HG03469 (cell line): Measurements from ENCODE around the gene DST.
A peak's percentile ranks its signal among the peaks of the same experiment; 100 is the strongest.
"Not testable (repeated sequence)": the region's sequence is repeated elsewhere in the genome, so short reads cannot be mapped to it uniquely, and the experiment has no call there.

Experiments used
- ATAC-seq: cut with Tn5 transposase; IDR thresholded peaks from one replicate; pipeline ENCODE4 v1.9.1; 2021; ENCODE audit warnings: mild to moderate bottlenecking, moderate library complexity, moderate number of reproducible peaks; ENCODE audit not compliant: unreplicated experiment

DST gene

DNA sequence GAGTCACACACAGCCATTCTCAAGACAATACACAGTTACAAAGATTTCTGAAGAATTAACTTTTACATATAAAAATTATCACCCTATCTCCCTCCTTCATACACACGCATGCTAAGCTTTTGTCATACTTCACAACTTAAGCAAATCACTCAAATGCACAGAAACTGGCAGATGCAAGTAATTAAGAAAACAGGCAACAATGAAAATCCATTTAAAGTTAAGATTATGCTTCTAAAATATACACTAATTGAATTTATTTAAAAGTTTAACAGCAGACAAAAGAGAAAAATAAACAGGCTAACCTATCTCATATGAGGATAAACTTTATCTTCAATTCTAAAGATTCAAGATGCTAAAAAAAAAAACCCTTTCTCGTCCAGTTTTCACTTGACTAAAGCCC lies 68.4 kb downstream of the DST start:
- ATAC-seq = no peak

DNA sequence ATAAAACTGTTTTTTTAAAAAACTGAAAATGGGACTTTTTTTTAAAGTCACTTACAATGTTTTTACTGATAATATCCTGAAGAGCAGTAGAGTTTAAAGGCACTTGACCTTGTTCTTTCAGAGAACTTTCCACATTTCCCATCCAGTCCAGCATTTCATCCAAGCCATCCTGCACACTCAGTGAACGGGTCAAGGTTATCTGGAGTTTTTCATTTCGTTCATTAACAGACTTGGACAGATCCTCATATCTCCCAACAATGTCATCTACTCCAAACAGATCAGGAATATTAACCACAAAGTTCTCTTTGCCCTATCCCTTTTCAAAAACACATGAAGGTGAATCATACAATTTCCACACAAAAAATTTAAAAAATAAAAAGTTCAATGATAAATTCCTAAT lies 69.1 kb downstream of the DST start:
- ATAC-seq = no peak

- ATAC-seq = no peak
Measured at GRCh38 chr6:56572788-56573471, 69.8 kb downstream of the DST start.

DNA sequence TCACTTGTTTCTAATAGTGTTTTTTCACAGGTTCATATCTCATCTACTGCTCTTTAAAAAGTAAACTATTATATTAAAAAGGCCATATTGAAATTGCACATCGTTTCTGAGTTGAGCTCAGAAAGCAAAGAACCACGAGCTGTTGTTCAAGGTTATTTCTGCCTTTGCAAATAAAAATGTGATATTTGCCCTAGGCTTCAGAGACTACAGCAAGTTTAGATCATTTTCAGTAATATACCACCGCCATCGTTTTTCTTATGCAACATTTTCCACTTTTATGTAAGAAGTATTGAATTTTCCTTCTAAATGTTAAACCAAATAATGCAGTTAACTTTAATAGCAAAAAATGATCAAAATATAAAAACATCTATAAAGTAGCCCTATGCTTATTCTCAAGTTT lies 71.1 kb downstream of the DST start:
- ATAC-seq = no peak

DNA sequence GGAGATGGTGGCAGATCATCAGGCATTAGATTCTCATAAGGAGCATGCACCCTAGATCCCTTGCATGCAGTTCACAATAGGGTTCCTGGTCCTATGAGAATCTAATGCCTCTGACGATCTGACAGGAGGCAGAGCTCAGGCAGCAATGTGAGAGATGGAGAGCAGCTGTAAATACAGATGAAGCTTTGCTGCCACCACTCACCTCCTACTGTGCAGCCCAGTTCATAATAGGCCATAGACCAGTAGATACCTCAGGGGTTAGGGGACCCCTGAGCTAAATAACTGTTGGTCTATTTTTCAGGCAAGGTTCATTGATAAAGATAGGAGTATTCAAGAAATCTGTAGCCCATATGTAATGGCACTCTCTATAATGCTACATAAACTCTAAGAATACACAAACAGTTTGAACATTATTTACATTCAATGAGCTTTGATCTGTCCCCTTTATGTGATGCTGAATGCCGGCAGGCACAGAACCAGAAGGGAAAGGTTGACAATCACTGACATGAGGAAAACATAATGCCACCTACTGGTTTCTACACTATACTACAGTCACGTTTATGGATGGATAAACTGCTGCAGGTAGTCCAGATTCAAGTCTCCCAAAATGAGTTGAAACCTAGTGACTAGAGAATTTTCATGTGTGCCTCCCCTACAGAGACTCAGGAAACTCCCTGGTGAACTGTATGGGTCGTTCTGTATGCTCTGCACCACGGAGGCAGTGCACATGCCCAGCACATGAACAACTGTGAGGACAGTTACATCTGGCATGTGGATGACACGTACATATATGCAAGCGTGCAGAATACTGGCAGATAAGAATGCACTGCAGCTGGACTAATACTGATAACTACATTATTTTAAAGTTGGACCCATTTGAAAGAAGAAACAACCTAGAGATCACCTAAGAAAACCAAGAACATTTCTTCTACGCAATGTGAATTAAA lies 72.0 kb downstream of the DST start:
- ATAC-seq = peak; percentile 81

- ATAC-seq = no peak
Measured at GRCh38 chr6:56567501-56567900, 75.2 kb downstream of the DST start.

GRCh38 chr6:56562730-56563129 lies 80.0 kb downstream of the DST start:
- ATAC-seq = not testable (repeated sequence)

- ATAC-seq = no peak
Measured at GRCh38 chr6:56556751-56557540, 85.7 kb downstream of the DST start.

DNA sequence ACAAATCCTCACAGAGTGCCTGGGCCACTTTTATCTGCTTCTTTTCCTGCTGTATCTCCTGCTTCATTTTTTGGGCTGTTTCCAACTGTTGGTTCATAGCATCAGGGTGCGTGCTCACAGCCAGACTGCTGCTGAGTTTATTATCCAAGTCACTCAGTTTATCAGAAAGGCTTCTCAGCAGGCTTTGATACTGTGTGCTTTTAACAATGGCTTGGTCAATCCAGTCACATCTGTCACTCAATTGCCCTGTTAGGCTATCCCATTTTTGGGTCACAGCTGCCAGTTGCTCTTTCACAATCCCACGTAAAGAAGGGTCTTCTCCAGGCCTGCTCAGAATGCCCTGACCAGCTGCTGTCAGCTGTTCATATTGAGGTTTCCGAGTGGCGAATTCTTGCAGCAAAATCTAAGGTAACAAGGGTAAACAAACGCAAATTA lies 87.2 kb downstream of the DST start:
- no peak for ATAC-seq

DNA sequence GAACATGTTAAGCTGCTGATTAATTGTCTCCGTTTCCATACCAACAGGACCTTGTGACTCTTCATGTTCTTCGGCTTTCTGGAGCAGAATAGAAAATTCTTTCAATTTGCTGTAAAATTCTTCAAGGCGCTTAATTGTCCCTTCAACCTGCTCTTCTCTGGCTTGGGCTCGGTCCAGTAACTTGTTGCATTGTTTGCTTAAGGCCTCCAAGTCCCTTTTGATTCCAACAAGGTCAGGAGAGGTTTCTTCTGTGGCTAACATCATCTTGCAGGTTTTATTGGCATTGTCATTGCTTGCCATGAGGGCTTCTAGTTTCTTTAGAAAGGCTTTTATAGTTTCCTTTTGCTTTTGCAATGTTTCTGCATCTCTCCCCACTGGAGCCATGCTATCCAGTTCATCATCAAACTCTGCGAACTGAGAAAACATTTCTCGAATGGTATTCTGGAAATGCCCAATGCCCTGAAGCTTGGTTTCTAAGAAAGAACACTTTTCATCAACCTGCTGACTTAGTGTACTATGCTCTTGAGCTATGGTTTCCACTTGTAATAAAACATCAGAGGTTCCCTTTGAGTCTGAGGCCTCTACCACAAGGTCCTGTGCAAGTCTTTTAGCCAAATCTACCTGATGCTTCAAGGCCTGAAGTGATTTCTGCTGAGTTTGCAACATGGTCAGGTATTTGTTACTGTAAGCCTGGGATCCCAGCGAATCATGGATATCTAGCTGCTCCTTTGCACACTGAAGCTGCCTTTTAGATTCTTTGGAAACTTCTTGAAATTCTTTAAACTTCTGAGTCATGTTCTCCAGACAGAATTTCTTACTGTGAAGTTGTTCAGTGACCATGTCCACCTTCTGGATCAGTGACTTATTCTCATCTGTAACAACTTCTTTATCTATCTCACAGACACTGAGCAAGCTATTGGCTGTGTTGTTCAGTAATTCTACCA lies 90.2 kb downstream of the DST start:
- no peak for ATAC-seq

DNA sequence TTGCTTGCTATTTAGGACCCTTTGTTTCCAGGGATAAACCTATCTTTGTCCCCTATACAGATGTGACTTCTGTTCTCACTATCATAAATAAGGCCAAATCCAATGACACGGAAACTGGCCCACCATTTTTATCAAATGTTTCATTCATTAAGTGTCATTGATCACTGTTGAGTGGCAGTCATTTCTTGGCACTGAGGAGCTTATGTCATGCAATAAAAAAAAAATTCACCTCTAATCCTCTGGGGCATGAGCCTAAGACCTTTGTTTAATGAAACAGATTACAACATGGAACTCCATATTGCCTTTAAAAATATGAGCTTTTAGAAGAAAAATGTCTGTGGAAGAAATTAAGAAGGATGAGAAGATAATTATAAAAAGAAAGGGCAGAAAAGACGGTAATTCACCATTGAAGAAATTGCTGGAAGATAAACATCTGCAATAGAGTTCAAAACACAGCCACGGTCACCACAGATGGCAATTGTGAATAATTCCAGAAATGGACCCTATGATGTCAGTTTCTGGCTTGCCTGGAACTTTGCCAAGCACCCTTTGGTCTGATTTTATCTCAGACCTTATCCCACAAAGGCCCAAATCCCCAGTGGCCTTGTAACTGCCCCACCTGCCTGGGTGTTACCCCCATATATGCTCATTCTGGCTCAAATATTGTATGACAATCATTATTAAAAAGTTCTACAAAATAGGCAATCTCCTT lies 91.1 kb downstream of the DST start:
- no peak for ATAC-seq

DNA sequence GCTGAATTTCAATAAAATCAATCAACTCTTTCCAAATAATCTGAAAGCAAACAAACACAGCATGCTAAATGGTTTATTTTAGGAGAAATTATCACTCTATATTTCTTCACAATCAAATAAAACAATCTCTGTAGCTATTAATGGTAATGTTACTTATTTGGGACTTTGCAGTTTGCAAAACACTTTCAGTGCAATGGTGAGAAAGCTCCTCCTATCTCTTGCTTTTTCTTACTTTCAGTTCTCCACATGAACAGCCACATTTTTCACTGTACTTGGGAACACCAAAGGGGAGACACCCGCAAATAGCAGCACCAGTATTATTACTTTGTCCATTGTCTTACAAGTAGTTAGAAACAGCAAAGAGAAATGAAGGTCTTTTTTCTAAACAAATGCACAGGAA lies 92.4 kb downstream of the DST start:
- no peak for ATAC-seq

DNA sequence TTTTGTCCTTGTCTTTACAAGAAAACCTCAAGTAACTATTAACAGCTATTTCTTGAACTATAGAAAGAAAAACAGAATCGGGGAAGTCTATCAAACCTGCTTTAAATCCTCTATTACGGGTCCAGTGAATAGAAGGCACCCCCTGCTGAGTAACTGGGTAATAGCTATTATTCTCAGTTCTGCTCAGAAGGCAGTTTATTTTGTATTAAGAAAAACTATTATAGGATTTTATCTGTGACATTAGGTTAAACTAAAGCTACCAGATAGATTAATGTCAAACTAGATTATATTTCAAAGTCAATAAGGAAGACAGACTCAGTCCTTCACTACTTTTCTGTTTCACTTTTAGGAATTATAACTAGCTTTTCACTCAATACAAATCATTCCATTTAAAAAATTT lies 93.7 kb downstream of the DST start:
- ATAC-seq = no peak

- no peak for ATAC-seq
Measured at GRCh38 chr6:56547687-56548086, 95.0 kb downstream of the DST start.

DNA sequence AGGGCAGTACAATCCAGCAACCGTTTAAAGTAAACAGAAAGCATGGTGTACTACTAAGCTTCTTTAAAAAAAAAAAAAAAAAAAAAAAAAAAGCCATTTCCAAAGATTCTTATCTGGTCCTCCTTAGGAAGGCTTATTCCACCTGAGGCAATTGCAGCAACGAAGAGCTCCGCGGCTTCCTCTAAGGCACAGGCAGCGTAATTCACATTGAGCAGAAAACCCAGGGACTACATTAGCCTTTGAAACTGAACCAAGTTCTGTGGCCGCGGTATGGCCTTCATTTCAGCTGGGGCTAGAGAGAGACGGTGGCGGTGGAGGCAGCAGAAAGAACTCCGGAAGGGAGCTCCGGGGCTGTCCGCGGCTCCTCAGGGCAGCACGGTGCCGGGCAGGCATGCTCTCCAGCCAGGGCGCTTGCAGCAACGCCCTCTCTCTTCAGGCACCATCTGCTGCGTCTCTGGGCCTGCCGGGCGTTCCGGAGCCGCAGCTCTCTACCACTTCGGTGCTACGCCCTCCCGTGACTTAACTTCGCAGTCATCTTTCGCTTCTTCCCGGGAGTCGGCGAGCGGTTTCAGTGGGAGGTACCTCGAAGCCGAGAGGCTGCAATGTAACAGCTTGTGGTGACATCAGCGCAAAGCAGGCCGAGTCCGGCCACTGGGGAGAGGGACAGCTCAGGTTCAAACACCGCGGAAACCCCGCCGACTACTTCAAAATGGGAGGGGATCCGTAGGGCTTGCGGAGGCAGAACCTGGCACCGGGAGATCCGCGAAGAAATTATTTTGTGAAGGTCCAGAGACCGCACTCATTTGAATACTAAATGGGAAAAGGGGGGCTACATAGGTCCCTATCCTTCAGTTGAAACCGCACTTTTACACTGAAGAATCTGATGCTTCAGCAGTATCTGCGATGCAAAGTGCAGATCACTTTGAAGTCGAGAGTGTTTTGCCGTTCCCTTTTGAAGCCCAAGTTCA lies 100.0 kb downstream of the DST start:
- ATAC-seq = peak; percentile 96

- ATAC-seq = no peak
Measured at GRCh38 chr6:56541741-56542360, 100.8 kb downstream of the DST start.

DNA sequence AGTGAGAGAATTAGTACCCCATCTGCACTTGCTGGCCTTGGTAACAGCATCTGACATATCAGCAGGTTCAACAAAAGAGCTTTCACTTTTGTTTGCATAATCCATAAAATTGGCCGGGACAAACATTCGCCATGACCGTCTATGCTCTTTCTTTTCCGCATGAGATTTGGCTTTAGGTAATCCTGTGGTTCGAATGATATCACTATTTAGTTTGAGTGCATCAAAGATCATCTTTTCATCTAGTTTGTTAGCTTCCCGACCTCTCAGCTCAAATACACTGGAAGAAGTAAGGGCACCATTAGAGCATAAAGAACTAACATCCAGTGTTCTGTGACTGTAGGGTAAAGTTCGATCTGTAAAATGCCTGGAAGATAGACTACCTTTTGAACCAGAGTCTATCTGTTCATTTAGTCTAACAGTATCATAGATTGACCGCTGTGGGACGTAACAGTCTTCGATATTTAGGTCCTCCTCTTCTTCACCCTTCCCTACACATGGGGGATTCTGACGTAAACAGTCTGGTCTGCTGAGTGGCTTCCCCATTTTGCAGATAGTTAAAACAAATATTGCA lies 101.6 kb downstream of the DST start:
- ATAC-seq = no peak
